Adipose tissue (tissue), 3 donors: ENCODE measurements around the gene CNTNAP5. TPM values are rescaled to one million over a fixed set of nuclear protein-coding genes. Genes with fewer than 3 reads are reported as not detected.

Experiments used
- H3K27ac ChIP-seq: one replicate; pipeline ENCODE4 v1.5.1; 2013; ENCODE audit warnings: low read depth, low read length
- WGBS, 3 donors: extraction: QIAGEN DNeasy Blood & Tissue Kit; methylation state at CpG; one replicate each; pipeline ENCODE4 v1.1.7; 2013; 5-methylcytosine and 5-hydroxymethylcytosine counted together
- polyA plus RNA-seq, 3 donors: library from polyadenylated mRNA; stranded (reverse); fragments of 200-250 nt; gene quantifications; one replicate each; pipeline ENCODE4 v1.2.3, GENCODE V29; 2013
- donor health status: healthy with polysubstance abuse.
- donor health status: Bipolar disorder and iron deficiency.
- donor health status: healthy.

CNTNAP5 gene
- polyA plus RNA-seq, 3 donors, result 0.10 TPM; not detected in 2

GRCh38 chr2:124763611-124764010 lies 738.5 kb downstream of the CNTNAP5 start:
- H3K27ac ChIP-seq, result no peak overlapping the region
- WGBS, 3 donors, result 87 to 90% (median 89%) methylated on average over 9 of the region's 9 CpGs

- WGBS, 3 donors, result 43 to 86% (median 80%) methylated on average over 5 of the region's 5 CpGs
- no peak overlapping the region for H3K27ac ChIP-seq
Measured at GRCh38 chr2:124774781-124775180, 749.7 kb downstream of the CNTNAP5 start.

GRCh38 chr2:124776332-124776731 lies 751.2 kb downstream of the CNTNAP5 start:
- WGBS, 3 donors, result 68 to 78% (median 71%) methylated on average over 3 of the region's 3 CpGs
- H3K27ac ChIP-seq, result no peak overlapping the region

- no peak overlapping the region for H3K27ac ChIP-seq
- 77 to 88% (median 85%) methylated on average over 2 of the region's 2 CpGs for WGBS, 3 donors
Measured at GRCh38 chr2:124778076-124778475, 753.0 kb downstream of the CNTNAP5 start.

GRCh38 chr2:124796647-124797046 lies 771.6 kb downstream of the CNTNAP5 start:
- H3K27ac ChIP-seq, result no peak overlapping the region

- WGBS, 3 donors, result 68 to 82% (median 71%) methylated on average over 2 of the region's 2 CpGs
- no peak overlapping the region for H3K27ac ChIP-seq
Measured at GRCh38 chr2:124797049-124797448, 772.0 kb downstream of the CNTNAP5 start.

- no peak overlapping the region for H3K27ac ChIP-seq
- WGBS, 3 donors, result 50 to 61% (median 60%) methylated on average over 1 of the region's 1 CpG
Measured at GRCh38 chr2:124798551-124798950, 773.5 kb downstream of the CNTNAP5 start.

GRCh38 chr2:124804014-124804940 lies 779.2 kb downstream of the CNTNAP5 start:
- 55 to 61% (median 56%) methylated on average over 5 of the region's 5 CpGs for WGBS, 3 donors

GRCh38 chr2:124805060-124805459 lies 780.0 kb downstream of the CNTNAP5 start:
- WGBS, 3 donors, result 51 to 64% (median 54%) methylated on average over 3 of the region's 3 CpGs
- H3K27ac ChIP-seq, result no peak overlapping the region

More at GRCh38 chr2:124804014-124804940, 779.2 kb downstream of the CNTNAP5 start:
- no peak overlapping the region for H3K27ac ChIP-seq

GRCh38 chr2:124810132-124810531 lies 785.0 kb downstream of the CNTNAP5 start:
- 27 to 48% (median 44%) methylated on average over 4 of the region's 4 CpGs for WGBS, 3 donors
- H3K27ac ChIP-seq, result no peak overlapping the region

- no peak overlapping the region for H3K27ac ChIP-seq
- WGBS, 3 donors, result 55 to 67% (median 62%) methylated on average over 11 of the region's 11 CpGs
Measured at GRCh38 chr2:124814968-124815745, 790.1 kb downstream of the CNTNAP5 start.

- no peak overlapping the region for H3K27ac ChIP-seq
- WGBS, 3 donors, result 60 to 79% (median 64%) methylated on average over 3 of the region's 3 CpGs
Measured at GRCh38 chr2:124816007-124816406, 790.9 kb downstream of the CNTNAP5 start.

GRCh38 chr2:124822516-124822915 lies 797.4 kb downstream of the CNTNAP5 start:
- 53 to 68% (median 65%) methylated on average over 3 of the region's 3 CpGs for WGBS, 3 donors
- no peak overlapping the region for H3K27ac ChIP-seq

- 69 to 79% (median 72%) methylated on average over 2 of the region's 2 CpGs for WGBS, 3 donors
Measured at GRCh38 chr2:124824441-124824840, 799.4 kb downstream of the CNTNAP5 start.

GRCh38 chr2:124832521-124832920 lies 807.4 kb downstream of the CNTNAP5 start:
- no peak overlapping the region for H3K27ac ChIP-seq
- 59 to 83% (median 78%) methylated on average over 2 of the region's 2 CpGs for WGBS, 3 donors

More at GRCh38 chr2:124824441-124824840, 799.4 kb downstream of the CNTNAP5 start:
- H3K27ac ChIP-seq, result no peak overlapping the region

- WGBS, 3 donors, result 42 to 59% (median 46%) methylated on average over 1 of the region's 1 CpG
- no peak overlapping the region for H3K27ac ChIP-seq
Measured at GRCh38 chr2:124834331-124834730, 809.2 kb downstream of the CNTNAP5 start.

GRCh38 chr2:124835331-124835730 lies 810.2 kb downstream of the CNTNAP5 start:
- WGBS, 3 donors, result 65 to 72% (median 66%) methylated on average over 4 of the region's 4 CpGs
- H3K27ac ChIP-seq, result no peak overlapping the region

GRCh38 chr2:124836416-124836815 lies 811.3 kb downstream of the CNTNAP5 start:
- WGBS, 3 donors, result 28 to 45% (median 40%) methylated on average over 3 of the region's 3 CpGs
- H3K27ac ChIP-seq, result no peak overlapping the region

- no peak overlapping the region for H3K27ac ChIP-seq
- 55 to 85% (median 72%) methylated on average over 2 of the region's 2 CpGs for WGBS, 3 donors
Measured at GRCh38 chr2:124837496-124837895, 812.4 kb downstream of the CNTNAP5 start.
